HEK293T (cell line): ENCODE measurements around the gene JAML.

Experiments used
- CTCF ChIA-PET: fragments of 350-600 bp; formaldehyde crosslinking; extraction: SDS; loops from one replicate; lab custom pipeline; 2021; ENCODE audit warnings: antibody characterized with exemption, inconsistent platforms; lab: Yijun Ruan, JAX
- POLR2A ChIA-PET: fragments of 350-600 bp; formaldehyde crosslinking; extraction: SDS; loops from one replicate; lab custom pipeline; 2020; ENCODE audit warnings: antibody characterized with exemption, inconsistent platforms; lab: Yijun Ruan, JAX
- DNase-seq: peaks from one replicate; pipeline ENCODE4 v3.0.0; 2012; ENCODE audit warnings: mixed read lengths; ENCODE audit errors: extremely low spot score
- ARNT ChIP-seq: fragments of 450-650 bp; IDR thresholded peaks from 2 replicates; pipeline ENCODE4 v1.6.1; 2017; ENCODE audit warnings: mild to moderate bottlenecking
- BHLHE40 ChIP-seq: fragments of 450-650 bp; IDR thresholded peaks from 2 replicates; pipeline ENCODE4 v1.6.1; 2016; ENCODE audit warnings: mild to moderate bottlenecking, moderate library complexity, borderline replicate concordance
- CTBP1 ChIP-seq: fragments of 450-650 bp; IDR thresholded peaks from 2 replicates; pipeline ENCODE4 v1.6.1; 2016; ENCODE audit warnings: borderline replicate concordance
- ELF4 ChIP-seq: fragments of 450-650 bp; IDR thresholded peaks from 2 replicates; pipeline ENCODE4 v1.6.1; 2017; ENCODE audit warnings: antibody characterized with exemption
- FOXA1 ChIP-seq: fragments of 450-650 bp; IDR thresholded peaks from 2 replicates; pipeline ENCODE4 v1.6.1; 2016; ENCODE audit warnings: mild to moderate bottlenecking
- FOXK2 ChIP-seq: fragments of 450-650 bp; IDR thresholded peaks from 2 replicates; pipeline ENCODE4 v1.6.1; 2016; ENCODE audit warnings: mild to moderate bottlenecking
- FOXM1 ChIP-seq: fragments of 450-650 bp; IDR thresholded peaks from 2 replicates; pipeline ENCODE4 v1.6.1; 2017; ENCODE audit warnings: mild to moderate bottlenecking, borderline replicate concordance
- HDGF ChIP-seq: fragments of 450-650 bp; IDR thresholded peaks from 2 replicates; pipeline ENCODE4 v1.6.1; 2017; ENCODE audit warnings: antibody characterized with exemption, borderline replicate concordance
- L3MBTL2 ChIP-seq: fragments of 450-650 bp; conservative IDR thresholded peaks from 2 replicates; pipeline ENCODE4 v1.6.1; 2016; ENCODE audit warnings: mild to moderate bottlenecking
- LEF1 ChIP-seq: fragments of 450-650 bp; IDR thresholded peaks from 2 replicates; pipeline ENCODE4 v1.6.1; 2017; ENCODE audit warnings: mild to moderate bottlenecking, borderline replicate concordance
- NFRKB ChIP-seq: fragments of 450-650 bp; IDR thresholded peaks from 2 replicates; pipeline ENCODE4 v1.6.1; 2016; ENCODE audit warnings: mild to moderate bottlenecking, moderate library complexity
- PKNOX1 ChIP-seq: fragments of 450-650 bp; IDR thresholded peaks from 2 replicates; pipeline ENCODE4 v1.6.1; 2016
- SP1 ChIP-seq: fragments of 450-650 bp; IDR thresholded peaks from 2 replicates; pipeline ENCODE4 v1.6.1; 2017
- SUZ12 ChIP-seq: fragments of 450-650 bp; IDR thresholded peaks from 2 replicates; pipeline ENCODE4 v1.6.1; 2016; ENCODE audit warnings: mild to moderate bottlenecking
- TARDBP ChIP-seq: fragments of 450-650 bp; IDR thresholded peaks from 2 replicates; pipeline ENCODE4 v1.6.1; 2016
- ZNF384 ChIP-seq: fragments of 450-650 bp; IDR thresholded peaks from 2 replicates; pipeline ENCODE4 v1.6.1; 2016

Gene JAML

DNA sequence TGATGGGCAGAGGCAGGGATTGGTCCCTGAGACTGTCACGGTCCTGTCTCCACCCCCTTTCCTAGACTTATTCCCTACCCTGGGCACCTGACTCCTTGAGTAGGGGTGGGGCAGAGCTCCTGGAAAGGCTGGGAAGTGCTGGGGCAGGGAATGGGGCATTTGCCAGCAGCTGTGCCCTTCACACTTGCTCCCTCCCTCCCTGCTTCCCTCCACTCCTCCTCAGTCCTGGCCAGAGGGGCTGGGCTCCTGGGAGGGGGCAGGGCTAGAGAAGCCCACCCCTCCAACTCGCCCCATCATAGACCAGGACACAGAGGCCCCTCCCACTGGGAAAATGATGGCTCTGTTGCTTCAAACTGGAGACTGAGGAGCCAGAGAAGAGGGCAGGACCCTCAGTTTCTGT is 59.9 kb downstream of the JAML start:
- DNase-seq = no peak
- ChIA-PET POLR2A (no interaction called here), CTCF (no interaction called here)
- no peak for TF ChIP-seq NFRKB
- no peak for TF ChIP-seq FOXA1
- TF ChIP-seq SP1 = no peak
- TF ChIP-seq L3MBTL2 = no peak
- TF ChIP-seq FOXM1 = no peak
- no peak for TF ChIP-seq HDGF
- no peak for TF ChIP-seq SUZ12
- TF ChIP-seq BHLHE40 = no peak
- no peak for TF ChIP-seq FOXK2
- TF ChIP-seq ELF4 = no peak

DNA sequence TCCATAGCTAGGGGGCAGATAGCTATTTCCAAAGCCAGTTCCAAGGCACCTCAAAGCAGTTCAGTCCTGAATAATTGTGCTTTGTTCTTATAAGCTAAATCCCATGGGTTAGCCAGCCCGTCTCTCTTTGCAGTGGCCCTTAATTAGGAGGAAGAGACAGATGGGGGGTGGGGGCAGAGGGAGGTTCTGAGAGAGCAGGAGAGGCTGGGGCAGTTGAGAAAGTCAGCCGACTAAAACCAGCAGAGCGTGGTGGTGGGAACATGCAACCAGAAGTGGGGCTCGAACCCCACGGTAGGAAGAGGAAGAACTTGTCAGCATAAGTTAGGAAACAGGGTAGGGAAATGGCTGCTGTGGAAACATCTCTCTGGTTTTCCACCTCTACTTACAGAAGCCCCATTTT is 61.3 kb downstream of the JAML start:
- ChIA-PET CTCF (no interaction called here), POLR2A (no interaction called here)
- no peak for DNase-seq
- TF ChIP-seq FOXA1 = no peak
- no peak for TF ChIP-seq NFRKB
- no peak for TF ChIP-seq ELF4
- TF ChIP-seq L3MBTL2 = no peak
- TF ChIP-seq FOXK2 = no peak
- TF ChIP-seq SUZ12 = no peak
- no peak for TF ChIP-seq SP1
- no peak for TF ChIP-seq TARDBP
- TF ChIP-seq CTBP1 = no peak
- TF ChIP-seq LEF1 = no peak
- TF ChIP-seq FOXM1 = no peak
- TF ChIP-seq BHLHE40 = no peak
- TF ChIP-seq ARNT = no peak

GRCh38 chr11:118162846-118163245 is 62.0 kb downstream of the JAML start:
- DNase-seq = no peak
- POLR2A ChIA-PET = no interaction called here
- TF ChIP-seq ELF4 = no peak
- no peak for TF ChIP-seq BHLHE40
- no peak for TF ChIP-seq ARNT
- no peak for TF ChIP-seq PKNOX1
- no peak for TF ChIP-seq CTBP1
- CTCF ChIA-PET = no interaction called here

GRCh38 chr11:118161786-118162185 is 63.0 kb downstream of the JAML start:
- POLR2A ChIA-PET = no interaction called here
- CTCF ChIA-PET = interaction anchor here (0.7 kb wide), 1 partner anchor 10 kb away, joined by 4 read pairs; no protein-coding TSS in a partner anchor
- no peak for TF ChIP-seq LEF1
- TF ChIP-seq PKNOX1 = no peak
- no peak for TF ChIP-seq CTBP1
- no peak for TF ChIP-seq FOXM1
- TF ChIP-seq FOXK2 = no peak
- TF ChIP-seq FOXA1 = no peak
- no peak for TF ChIP-seq BHLHE40
- TF ChIP-seq ZNF384 = no peak
- TF ChIP-seq HDGF = no peak
- no peak for TF ChIP-seq NFRKB
- TF ChIP-seq SP1 = no peak
- TF ChIP-seq ELF4 = no peak
- no peak for TF ChIP-seq SUZ12
- TF ChIP-seq TARDBP = no peak
- TF ChIP-seq L3MBTL2 = no peak
- no peak for TF ChIP-seq ARNT
- no peak for DNase-seq

DNA sequence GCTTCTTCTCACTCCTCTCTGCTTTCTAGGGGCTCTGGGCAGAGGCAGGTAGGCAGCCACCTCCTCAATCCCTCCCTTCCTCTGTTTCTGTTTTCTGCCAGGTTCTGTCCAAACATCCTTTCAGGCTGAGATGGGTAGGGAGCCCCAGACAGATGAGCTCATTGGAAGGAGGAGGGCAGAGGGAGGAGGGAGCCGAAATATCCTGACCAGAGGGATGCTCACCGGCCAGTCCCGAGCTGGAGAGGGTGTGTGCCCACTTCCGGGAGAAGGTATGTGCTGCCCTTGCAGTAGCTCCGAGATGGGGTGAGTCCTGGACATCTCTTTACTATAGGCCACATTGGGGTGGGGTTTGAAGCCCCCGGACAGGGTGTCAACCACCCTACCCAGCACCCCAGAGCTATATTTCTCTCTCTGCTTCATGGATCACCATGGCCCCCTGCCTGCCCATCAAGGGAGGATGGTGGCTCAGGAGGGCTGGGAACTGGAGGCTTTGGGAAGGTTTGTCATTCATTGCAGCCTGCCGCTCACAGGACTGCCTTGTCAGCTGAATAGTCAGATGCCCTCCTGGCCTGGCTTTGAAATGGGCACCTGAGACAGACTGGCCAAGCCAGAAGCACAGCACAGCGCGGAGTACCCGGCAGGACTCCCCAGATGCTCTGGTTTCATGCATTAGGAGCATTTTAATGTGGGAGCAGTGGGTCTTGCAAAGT is 67.5 kb downstream of the JAML start:
- ChIA-PET POLR2A (interaction anchor here (1.0 to 1.3 kb wide), 2 partner anchors 15 to 23 kb away, joined by 3 read pairs; no protein-coding TSS in a partner anchor), CTCF (interaction anchor here (1.7 to 3.0 kb wide), 2 partner anchors 12 to 14 kb away, joined by 7 to 19 read pairs; no protein-coding TSS in a partner anchor)
- DNase-seq = no peak

More for the DNA sequence above, 67.5 kb downstream of the JAML start:
- TF ChIP-seq SUZ12 (no peak), CTBP1 (no peak), BHLHE40 (no peak), ZNF384 (no peak), ELF4 (no peak), NFRKB (no peak), SP1 (no peak), PKNOX1 (no peak), FOXK2 (no peak), LEF1 (no peak)
